ENCODE data around the gene PRKRIP1. TPM values are rescaled to one million over a fixed set of nuclear protein-coding genes. Genes with fewer than 3 reads are reported as not detected.
"Not testable (repeated sequence)": the region's sequence is repeated elsewhere in the genome, so short reads cannot be mapped to it uniquely, and the experiment has no call there.

PRKRIP1 gene
- total RNA-seq, 1 donor: 12.4 TPM

GRCh38 chr7:102453319-102453718 lies 57.2 kb downstream of the PRKRIP1 start:
- TF ChIP-seq, protein P1, sequence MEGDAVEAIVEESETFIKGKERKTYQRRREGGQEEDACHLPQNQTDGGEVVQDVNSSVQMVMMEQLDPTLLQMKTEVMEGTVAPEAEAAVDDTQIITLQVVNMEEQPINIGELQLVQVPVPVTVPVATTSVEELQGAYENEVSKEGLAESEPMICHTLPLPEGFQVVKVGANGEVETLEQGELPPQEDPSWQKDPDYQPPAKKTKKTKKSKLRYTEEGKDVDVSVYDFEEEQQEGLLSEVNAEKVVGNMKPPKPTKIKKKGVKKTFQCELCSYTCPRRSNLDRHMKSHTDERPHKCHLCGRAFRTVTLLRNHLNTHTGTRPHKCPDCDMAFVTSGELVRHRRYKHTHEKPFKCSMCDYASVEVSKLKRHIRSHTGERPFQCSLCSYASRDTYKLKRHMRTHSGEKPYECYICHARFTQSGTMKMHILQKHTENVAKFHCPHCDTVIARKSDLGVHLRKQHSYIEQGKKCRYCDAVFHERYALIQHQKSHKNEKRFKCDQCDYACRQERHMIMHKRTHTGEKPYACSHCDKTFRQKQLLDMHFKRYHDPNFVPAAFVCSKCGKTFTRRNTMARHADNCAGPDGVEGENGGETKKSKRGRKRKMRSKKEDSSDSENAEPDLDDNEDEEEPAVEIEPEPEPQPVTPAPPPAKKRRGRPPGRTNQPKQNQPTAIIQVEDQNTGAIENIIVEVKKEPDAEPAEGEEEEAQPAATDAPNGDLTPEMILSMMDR (IDR thresholded peaks at IDR 0.05; ENCODE audit: insufficient read depth, low read length): no peak
- H3K4me3 ChIP-seq (ENCODE audit: low read depth, low read length): no peak overlapping the region

GRCh38 chr7:102454468-102454867 lies 58.3 kb downstream of the PRKRIP1 start:
- H3K4me3 ChIP-seq (ENCODE audit: low read depth, low read length): no peak overlapping the region
- no peak for DNase-seq (ENCODE audit: low read depth)
- TF ChIP-seq, protein P1 (IDR thresholded peaks at IDR 0.05; ENCODE audit: insufficient read depth, low read length): no peak

More at GRCh38 chr7:102453319-102453718, 57.2 kb downstream of the PRKRIP1 start:
- DNase-seq (ENCODE audit: low read depth): no peak

DNA sequence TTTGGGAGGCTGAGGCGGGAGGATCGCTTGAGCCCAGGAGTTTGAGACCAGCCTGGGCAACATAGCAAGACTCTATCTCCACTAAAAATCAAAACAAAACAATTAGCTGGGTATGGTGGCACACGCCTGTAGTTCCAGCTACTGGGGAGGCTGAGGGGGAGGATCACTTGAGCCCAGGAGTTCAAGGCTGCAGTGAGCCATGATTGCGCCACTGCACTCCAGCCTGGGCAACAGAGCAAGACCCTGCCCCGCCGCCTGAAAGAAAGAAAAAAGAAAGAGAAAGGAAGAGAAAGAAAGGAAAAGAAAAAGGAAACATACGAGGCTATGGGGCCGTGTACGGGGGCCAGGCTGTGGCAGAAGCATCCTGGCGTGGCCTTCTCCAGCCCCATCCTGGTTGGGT lies 58.8 kb downstream of the PRKRIP1 start:
- DNase-seq (ENCODE audit: low read depth); H3K4me3 ChIP-seq (ENCODE audit: low read depth, low read length): not testable (repeated sequence)

DNA sequence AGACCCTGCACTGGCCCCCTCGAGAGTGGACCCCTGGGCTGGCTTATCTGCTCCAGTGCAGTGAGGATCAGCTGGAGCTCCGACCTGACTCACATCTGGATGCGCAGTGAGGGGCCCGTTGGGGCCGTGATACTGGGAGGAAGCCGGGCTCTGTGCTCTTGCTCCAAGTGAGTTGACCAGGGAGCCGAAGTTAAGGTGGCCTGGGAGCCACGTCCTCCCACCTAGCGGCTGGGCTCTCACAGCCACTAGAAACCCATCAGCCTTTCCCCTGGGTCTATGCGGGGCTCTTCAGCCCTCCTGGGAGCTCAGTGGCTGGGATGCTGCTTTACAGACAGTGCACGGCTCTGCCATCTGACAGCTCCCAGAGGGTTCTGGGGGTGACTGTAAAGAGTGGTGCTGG lies 59.4 kb downstream of the PRKRIP1 start:
- H3K4me3 ChIP-seq (ENCODE audit: low read depth, low read length): no peak overlapping the region
- DNase-seq (ENCODE audit: low read depth): no peak
- TF ChIP-seq, protein P1 (IDR thresholded peaks at IDR 0.05; ENCODE audit: insufficient read depth, low read length): no peak

GRCh38 chr7:102456327-102456726 lies 60.2 kb downstream of the PRKRIP1 start:
- no peak for DNase-seq (ENCODE audit: low read depth)

GRCh38 chr7:102457352-102457924 lies 61.3 kb downstream of the PRKRIP1 start:
- no peak for DNase-seq (ENCODE audit: low read depth)
- TF ChIP-seq, protein P1 (IDR thresholded peaks at IDR 0.05; ENCODE audit: insufficient read depth, low read length): no peak
- no peak overlapping the region for H3K4me3 ChIP-seq (ENCODE audit: low read depth, low read length)

More at GRCh38 chr7:102456327-102456726, 60.2 kb downstream of the PRKRIP1 start:
- TF ChIP-seq, protein P1 (IDR thresholded peaks at IDR 0.05; ENCODE audit: insufficient read depth, low read length): no peak
- no peak overlapping the region for H3K4me3 ChIP-seq (ENCODE audit: low read depth, low read length)

DNA sequence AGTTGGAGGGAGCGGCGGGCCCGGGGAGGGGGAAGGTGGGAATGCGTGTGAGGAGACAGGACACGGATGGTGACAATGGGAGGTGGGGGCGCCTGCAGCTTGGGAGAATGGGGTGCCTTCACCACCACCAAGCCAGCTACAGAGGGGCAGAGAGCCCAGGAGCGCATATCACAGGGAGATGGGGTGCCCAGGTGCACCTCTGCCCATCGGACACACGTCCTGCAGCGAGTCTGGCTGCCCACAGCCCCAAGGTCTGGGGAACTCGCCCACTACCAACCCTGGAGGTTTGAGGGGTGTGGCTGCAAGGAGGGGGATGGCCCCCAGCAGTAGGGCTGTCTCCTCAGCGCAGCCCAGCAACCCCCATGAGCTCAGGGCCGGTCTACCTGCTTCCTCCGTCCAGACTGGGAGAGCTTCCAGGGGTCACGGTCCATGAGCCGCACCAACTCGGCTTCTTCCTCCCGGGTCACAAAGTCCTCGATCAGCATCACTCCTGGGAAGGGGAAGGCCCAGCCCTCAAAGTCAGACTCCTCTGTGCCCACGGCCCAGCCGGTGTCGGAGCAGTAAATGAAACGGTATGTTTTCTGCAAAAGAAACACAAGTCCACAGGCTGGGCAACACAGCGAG lies 63.2 kb downstream of the PRKRIP1 start:
- no peak for DNase-seq (ENCODE audit: low read depth)
- TF ChIP-seq, protein P1 (IDR thresholded peaks at IDR 0.05; ENCODE audit: insufficient read depth, low read length): no peak
- no peak overlapping the region for H3K4me3 ChIP-seq (ENCODE audit: low read depth, low read length)

Measured in fibroblast of the aortic adventitia (primary cell).